ENCODE measurements around the gene FCN1. TPM values are rescaled to one million over a fixed set of nuclear protein-coding genes. Genes with fewer than 3 reads are reported as not detected.

FCN1 gene
- total and polyA plus RNA-seq, 10 of the 15 experiments (the other 5 are each of a cell fraction or from before 2014, with no cell fraction given) = 0.08 TPM; not detected in 9

- intact Hi-C loops (cut with micrococcal nuclease; ENCODE audit: unreplicated experiment) (no loop called here), in situ Hi-C loops (cut with MboI) (no loop called here)
- TF ChIP-seq YBX1 (IDR thresholded peaks at IDR 0.05) (no peak), ETV6 (conservative IDR thresholded peaks at IDR 0.05 in 1 of 2, IDR thresholded peaks at IDR 0.05 in 1 of 2; ENCODE audit: borderline replicate concordance in 1 of 2, low read depth in 1 of 2) (no peak), SMARCA5 (IDR thresholded peaks at IDR 0.05) (no peak), PRDM15 (CRISPR knock-in tag; IDR thresholded peaks at IDR 0.05) (no peak), BACH1 (IDR thresholded peaks at IDR 0.05; ENCODE audit: borderline replicate concordance) (no peak), SUPT20H (IDR thresholded peaks at IDR 0.05; ENCODE audit: borderline replicate concordance, control insufficient read depth, low read depth, low read length) (no peak), NRF1 (conservative IDR thresholded peaks at IDR 0.05; ENCODE audit: low read depth, low read length) (no peak), RELB (IDR thresholded peaks at IDR 0.05; ENCODE audit: low read depth) (no peak)
- Histone ChIP-seq H3K4me3 (no peak overlapping the region), H3K4me1 (ENCODE audit: control insufficient read depth, insufficient read depth, low read length) (no peaks in the 10 kb centered on the region), H3K9ac (ENCODE audit: control insufficient read depth, insufficient read depth, low read length) (no peak overlapping the region), H3K79me2 (ENCODE audit: control insufficient read depth, insufficient read depth, low read length) (no peaks in the 10 kb centered on the region), H3K36me3 (ENCODE audit: control insufficient read depth in 2 of 2, insufficient read depth in 2 of 2, low read length in 1 of 2) (no peaks in the 10 kb centered on the region), H3K4me2 (ENCODE audit: control insufficient read depth, insufficient read depth) (no peak overlapping the region), H3K9me3 (replicated peaks; ENCODE audit: control insufficient read depth, insufficient read depth, low read length) (no peaks in the 10 kb centered on the region), H2AFZ (ENCODE audit: control insufficient read depth, low read depth, low read length) (no peak overlapping the region), H3K27ac (ENCODE audit: control insufficient read depth, insufficient read depth) (no peak overlapping the region), H4K20me1 (ENCODE audit: control insufficient read depth, insufficient read depth) (no peaks in the 10 kb centered on the region), H3K27me3 (replicated peaks in 1 of 2; ENCODE audit: control insufficient read depth in 2 of 2, insufficient read depth in 2 of 2, low read length in 1 of 2) (no peaks in the 10 kb centered on the region; a peak in 1 of 4 replicates)
- POLR2A ChIA-PET = no interaction called here
- CTCF ChIA-PET = interaction anchor here (1.6 kb wide), 1 partner anchor 17 kb away, joined by 3 read pairs; no protein-coding TSS in a partner anchor
- WGBS (ENCODE audit: insufficient coverage, insufficient replicate concordance, low lambda C conversion rate, missing lambda C conversion rate) = 32% methylated on average over 12 of the region's 12 CpGs
- SMC1A ChIA-PET (ENCODE audit: uncharacterized antibody, unreplicated experiment) = no interaction called here
- no TSS peak for BruUV-seq (replicated peaks)
- RAD21 ChIA-PET (ENCODE audit: unreplicated experiment) = no interaction called here
- FAIRE-seq = no peak
- ATAC-seq = no peak
- no peak for DNase-seq (ENCODE audit: low read depth, low spot score)
Observed at GRCh38 chr9:134966270-134966669, 48.6 kb upstream of the FCN1 start.

All from GM12878 (cell line).